ENCODE results near the gene RIPK3.

Gene RIPK3

DNA sequence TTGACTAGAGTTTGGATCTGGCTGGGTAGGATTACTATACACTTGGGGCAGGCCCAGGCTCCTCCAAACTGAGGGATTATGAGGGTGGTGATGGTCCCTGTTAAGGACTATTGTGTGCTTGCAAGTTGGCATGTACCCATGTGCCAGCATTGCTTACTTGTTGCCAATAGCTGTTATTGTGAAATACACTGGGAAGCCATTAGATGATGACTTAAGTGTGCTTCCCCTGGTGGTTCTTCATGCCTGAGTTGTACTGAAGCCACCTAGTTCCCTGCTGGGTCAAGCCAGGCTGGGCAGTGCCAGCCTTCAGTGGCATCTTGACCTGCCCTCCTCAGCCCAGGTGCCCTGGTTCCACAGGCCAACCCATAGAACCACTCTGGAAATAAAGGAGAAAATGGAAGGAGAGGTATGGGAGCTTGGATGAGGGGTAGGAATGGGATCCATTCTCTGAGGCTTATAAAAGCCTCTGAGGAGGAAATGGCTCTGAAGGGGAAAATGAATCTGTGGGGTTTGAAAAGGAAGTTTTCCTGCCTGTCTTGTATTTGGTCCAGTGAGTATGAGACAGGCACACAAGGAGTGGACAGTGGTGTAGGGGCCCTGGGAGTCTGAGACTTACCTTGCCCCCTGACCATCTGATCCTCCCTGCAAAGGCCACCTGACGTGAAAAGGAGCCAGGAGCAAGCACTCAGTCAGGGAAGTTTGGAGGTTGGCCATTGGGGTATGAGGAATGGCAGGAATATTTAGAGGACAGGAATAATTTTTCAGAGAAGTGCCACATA, 27.8 kb downstream of the RIPK3 start:
- in situ Hi-C loops (cut with HindIII; ENCODE audit: low pct_ligation_motif_present, low pct_unique_long_range_greater_than_20kb, low sequenced_read_pairs), result no loop called here
- DNase-seq, result no peak

DNA sequence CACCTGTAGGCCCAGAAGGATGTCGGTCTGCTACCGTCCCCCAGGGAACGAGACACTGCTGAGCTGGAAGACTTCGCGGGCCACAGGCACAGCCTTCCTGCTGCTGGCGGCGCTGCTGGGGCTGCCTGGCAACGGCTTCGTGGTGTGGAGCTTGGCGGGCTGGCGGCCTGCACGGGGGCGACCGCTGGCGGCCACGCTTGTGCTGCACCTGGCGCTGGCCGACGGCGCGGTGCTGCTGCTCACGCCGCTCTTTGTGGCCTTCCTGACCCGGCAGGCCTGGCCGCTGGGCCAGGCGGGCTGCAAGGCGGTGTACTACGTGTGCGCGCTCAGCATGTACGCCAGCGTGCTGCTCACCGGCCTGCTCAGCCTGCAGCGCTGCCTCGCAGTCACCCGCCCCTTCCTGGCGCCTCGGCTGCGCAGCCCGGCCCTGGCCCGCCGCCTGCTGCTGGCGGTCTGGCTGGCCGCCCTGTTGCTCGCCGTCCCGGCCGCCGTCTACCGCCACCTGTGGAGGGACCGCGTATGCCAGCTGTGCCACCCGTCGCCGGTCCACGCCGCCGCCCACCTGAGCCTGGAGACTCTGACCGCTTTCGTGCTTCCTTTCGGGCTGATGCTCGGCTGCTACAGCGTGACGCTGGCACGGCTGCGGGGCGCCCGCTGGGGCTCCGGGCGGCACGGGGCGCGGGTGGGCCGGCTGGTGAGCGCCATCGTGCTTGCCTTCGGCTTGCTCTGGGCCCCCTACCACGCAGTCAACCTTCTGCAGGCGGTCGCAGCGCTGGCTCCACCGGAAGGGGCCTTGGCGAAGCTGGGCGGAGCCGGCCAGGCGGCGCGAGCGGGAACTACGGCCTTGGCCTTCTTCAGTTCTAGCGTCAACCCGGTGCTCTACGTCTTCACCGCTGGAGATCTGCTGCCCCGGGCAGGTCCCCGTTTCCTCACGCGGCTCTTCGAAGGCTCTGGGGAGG, 28.9 kb downstream of the RIPK3 start, which contains the start of gene LTB4R:
Gene LTB4R (plus strand): TSS at position 857 of the 959 bp plus-strand sequence. CDS start 4,150 bp downstream, outside the sequence.
- DNase-seq, result peak; percentile 60
- in situ Hi-C loops (cut with HindIII; ENCODE audit: low pct_ligation_motif_present, low pct_unique_long_range_greater_than_20kb, low sequenced_read_pairs), result no loop called here

DNA sequence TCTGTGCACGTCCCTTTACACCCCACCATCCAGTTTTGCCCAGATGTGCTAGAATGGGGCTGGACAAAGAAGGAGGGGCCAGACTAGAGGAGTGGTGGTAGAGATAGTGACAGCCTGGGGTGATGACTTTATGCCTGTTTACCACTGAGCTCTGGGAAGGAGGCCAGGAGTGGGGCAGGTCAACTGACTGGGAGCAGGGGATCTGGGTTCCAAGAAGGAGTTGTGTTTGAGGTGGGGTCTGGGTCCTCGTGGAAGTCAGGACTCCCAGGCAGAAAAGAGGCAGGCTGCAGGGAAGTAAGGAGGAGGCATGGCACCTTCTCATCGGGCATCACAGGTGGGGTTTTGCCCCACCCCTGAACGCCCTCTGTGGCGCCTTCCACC, 29.5 kb downstream of the RIPK3 start:
- DNase-seq, result no peak
- in situ Hi-C loops (cut with HindIII; ENCODE audit: low pct_ligation_motif_present, low pct_unique_long_range_greater_than_20kb, low sequenced_read_pairs), result no loop called here

DNA sequence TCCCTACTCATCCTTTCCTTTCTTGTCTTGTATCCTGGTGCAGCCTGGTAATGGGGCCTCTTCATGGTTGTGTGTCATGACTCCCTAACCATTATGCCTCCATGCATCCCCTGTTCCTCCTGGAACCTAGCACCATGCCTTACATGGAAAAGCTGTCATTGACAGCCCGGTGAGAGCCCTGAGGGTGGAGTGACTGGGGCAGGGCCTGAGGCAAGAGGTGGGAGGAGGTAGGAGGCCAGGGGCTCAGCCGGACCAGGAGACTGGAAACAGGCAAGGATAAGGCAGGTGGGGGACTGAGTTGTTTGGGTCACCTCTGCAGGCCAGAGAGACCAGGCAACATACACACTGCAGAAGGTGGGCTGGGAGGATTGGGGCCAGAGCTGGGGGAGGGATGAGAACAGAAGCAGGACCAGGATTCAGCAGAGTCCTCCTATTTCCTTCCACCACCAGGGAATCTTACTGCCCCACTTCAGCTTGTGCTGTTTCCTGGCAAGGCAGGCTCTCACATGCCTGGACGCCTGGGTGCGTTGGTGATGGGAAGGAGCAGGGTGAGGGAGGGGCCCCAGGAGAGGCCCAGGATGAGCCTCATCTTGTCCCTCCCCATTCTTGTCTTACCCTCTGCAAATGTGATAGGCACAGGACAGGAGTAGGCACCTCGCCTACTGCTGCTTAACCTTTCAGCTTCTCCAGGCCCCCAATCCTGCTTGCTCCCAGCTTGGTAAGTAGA, 30.1 kb downstream of the RIPK3 start, which contains the start of gene LTB4R2:
Gene LTB4R2 (plus strand): TSS at position 603 of the 727 bp plus-strand sequence. CDS start 525 bp downstream, outside the sequence.
- in situ Hi-C loops (cut with HindIII; ENCODE audit: low pct_ligation_motif_present, low pct_unique_long_range_greater_than_20kb, low sequenced_read_pairs), result no loop called here
- no peak for DNase-seq

DNA sequence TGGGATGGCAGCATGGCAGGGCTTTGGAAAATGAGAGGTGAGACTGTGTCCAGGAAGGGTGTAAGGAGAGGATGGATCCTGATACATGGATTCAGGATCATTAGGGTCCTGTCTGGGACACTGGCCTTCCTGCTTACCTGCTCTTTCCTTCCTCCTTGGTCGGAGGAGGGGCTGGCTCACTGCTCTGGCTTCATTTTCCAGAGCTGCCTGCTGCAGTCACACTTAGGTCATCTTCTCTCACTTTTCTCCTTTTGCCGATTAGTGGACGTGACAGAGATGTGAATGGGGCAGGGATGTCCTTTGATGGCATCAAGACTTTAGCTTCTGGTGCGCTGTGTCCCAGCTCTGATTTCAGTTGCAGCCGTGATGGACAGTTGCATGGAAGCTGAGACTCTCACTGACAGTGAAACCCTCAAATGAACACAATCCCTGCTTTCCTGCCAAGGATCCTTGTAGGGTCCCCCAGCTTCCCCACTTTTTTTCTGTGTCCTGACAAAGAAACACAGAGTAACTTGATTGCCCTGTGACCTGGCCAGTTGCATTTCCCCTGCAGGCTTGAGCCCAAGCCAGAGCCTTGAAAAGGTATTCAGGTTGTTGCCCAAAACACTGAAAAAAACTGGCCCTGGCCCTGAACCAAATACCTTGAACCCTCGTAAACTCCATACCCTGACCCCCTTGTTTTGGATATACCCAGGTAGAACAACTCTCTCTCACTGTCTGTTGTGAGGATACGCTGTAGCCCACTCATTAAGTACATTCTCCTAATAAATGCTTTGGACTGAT, 31.3 kb downstream of the RIPK3 start:
- no peak for DNase-seq
- in situ Hi-C loops (cut with HindIII; ENCODE audit: low pct_ligation_motif_present, low pct_unique_long_range_greater_than_20kb, low sequenced_read_pairs), result no loop called here

DNA sequence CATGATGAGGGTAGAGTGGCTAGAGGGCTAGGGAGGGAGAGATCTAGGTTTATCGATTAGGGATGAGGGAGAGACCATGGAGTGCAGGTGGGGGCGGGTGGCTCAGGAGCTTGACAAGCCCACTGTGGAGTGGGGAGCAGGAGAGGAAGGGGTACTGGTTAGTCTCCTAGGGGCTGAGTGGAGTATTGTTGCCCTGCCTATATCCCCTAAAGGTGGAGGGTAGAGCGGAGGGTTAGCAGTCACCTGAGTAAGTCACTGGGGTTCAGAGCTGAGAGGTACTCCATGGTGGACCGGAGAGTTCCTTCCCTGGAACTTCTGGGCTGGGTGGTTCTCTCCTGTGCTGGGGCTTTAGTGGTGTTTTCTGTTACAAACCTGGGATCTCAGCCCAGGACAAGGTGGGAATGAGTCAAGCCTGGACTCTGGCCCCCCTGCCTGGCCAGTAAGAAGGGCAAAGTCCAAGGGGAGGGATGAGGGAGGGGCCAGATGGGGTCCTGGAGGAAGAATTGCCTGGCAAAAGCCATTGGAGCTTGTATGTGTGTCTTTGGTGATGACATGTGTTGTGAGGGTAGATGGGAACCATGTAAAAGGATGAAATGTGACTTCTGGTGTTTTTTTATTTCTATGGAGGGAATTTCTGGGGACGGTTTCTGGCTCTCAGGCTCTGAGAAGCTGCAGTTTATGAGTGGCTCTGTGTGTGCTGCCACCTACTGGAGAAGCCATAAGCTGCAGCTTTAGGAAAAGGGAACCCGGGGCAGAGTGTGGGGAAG, 32.0 kb downstream of the RIPK3 start, which contains the start of gene CIDEB:
Gene CIDEB (minus strand): TSS at position 403 of the 767 bp plus-strand sequence. CDS start 119 bp downstream, at position 284.
- in situ Hi-C loops (cut with HindIII; ENCODE audit: low pct_ligation_motif_present, low pct_unique_long_range_greater_than_20kb, low sequenced_read_pairs), result no loop called here
- peak; percentile 76 for DNase-seq

DNA sequence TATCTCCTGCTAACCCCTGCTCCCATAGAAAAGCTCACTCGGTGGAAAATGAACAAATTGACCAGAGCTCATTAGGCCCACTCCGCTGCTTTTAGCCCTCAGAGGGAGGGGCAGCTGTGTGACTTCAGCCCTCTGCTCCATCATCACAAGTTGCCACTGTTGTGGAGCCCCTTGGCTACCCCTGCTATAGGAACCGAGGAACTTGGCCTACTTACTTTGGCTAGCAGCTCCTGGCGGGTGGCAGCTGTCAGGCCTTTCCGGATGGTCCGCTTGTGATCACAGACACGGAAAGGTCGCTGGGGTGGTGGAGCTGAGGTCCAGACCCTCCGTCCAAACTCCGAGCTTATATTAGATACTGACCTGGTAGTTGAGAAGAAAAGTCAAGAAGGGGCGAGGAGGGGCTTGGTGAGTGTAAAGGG, 32.6 kb downstream of the RIPK3 start:
- in situ Hi-C loops (cut with HindIII; ENCODE audit: low pct_ligation_motif_present, low pct_unique_long_range_greater_than_20kb, low sequenced_read_pairs), result no loop called here
- no peak for DNase-seq

DNA sequence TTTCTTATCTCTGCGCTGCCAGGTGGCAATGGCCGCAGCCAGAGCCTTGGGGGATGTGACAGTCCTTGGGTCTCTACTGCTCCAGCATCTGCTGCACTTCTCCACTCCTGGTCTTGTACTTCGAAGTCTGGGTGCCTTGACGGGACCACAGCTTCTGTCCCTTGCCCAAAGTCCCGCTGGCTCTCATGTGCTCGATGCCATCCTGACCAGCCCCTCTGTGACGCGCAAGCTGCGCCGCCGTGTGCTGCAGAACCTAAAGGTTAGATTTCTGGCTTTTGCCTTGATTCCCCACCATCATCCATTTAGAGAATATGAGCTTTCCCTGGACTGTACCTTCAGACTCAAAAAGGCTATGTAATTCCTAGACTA, 35.8 kb downstream of the RIPK3 start:
- in situ Hi-C loops (cut with HindIII; ENCODE audit: low pct_ligation_motif_present, low pct_unique_long_range_greater_than_20kb, low sequenced_read_pairs), result no loop called here
- DNase-seq, result no peak

DNA sequence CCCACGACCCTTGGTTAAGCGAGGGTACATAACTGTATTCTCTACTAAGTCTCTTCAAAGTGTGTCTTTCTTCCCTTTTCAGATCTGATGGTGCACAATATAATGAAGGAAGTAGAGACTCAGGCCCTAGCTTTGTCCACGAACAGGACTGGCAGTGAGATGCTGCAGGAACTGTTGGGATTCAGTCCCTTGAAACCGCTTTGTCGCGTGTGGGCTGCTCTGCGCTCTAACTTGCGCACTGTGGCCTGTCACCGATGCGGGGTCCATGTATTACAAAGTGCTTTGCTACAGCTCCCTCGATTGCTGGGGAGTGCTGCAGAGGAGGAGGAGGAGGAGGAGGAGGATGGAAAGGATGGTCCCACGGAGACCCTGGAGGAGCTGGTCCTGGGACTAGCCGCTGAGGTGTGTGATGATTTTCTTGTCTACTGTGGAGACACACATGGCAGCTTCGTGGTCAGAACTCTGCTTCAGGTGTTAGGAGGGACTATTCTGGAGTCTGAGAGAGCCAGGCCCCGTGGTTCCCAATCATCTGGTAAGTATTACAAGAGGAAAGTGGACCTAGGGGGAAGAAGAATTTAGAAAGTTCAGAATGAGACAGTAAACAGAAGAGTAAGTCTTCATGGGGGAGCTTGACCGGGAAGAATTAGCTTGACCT, 39.3 kb downstream of the RIPK3 start:
- in situ Hi-C loops (cut with HindIII; ENCODE audit: low pct_ligation_motif_present, low pct_unique_long_range_greater_than_20kb, low sequenced_read_pairs), result no loop called here
- no peak for DNase-seq

DNA sequence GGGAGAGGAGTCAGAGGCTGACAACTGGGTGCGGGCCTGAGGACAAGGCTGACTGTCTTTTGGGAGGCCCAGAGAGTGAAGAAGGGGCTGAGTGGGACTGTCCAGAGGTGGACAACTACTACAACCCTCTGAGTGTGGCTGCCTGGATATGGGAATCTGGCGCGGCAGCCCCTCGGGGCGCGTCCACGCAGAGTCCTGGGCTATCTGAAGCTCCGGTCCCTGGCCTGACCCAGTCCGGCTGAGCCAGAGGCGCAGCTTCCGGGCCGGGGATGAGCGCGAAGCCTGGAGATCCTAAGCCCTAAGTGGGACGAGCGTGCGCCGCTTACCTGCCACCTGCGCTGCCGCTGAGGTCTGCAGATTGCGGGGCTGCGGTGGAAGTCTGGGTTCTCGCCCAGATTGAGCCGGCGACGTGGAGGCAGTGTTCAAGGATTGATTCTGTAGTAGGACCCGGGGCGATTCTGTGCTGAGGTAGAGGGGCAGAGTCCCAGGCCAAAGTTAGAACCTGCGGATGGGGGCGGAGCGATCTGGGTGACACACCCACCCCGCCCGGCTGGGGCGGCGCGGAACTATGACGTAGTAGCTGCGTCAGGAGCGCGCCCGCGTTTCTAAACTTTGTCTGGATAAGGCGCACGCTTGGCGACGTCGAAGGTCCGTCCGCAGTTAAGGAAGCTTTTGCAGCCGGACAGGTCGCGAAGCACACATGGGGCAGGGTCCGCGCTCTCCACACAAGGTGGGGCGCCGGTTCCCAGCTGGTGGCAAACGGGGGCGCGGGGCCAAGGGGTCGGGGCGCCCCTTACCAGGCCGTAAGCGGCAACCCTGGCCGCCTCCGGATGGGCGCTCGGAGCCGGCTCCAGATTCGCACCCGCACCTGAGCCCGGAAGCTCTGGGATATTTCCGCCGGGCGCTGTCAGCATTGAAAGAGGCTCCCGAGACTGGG, 40.3 kb downstream of the RIPK3 start, which contains the start of the genes DHRS1 and NOP9:
Gene DHRS1 (minus strand): TSS at position 526 of the 937 bp plus-strand sequence. CDS start 674 bp downstream, outside the sequence.
Gene NOP9 (plus strand): TSS at position 596 of the 937 bp plus-strand sequence. CDS start 105 bp downstream, at position 701.
- in situ Hi-C loops (cut with HindIII; ENCODE audit: low pct_ligation_motif_present, low pct_unique_long_range_greater_than_20kb, low sequenced_read_pairs), result no loop called here
- peak; percentile 87 for DNase-seq

DNA sequence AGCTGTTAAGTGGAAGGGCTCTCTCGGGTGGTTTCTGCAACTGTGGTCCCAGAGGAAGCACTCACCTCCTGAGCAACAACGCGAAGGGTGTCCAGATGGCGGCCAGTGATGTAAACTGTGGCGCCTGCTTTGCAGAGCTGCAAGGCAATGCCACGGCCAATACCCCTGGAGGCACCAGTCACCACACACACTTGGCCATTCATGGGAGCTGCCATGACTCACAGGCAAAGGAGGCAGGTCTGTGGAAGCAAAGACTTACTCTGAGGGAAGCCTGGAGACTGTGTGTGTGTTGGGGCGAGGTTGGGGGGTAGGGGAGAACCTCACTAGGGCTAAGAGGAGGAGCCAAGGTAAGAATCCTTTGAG, 40.9 kb downstream of the RIPK3 start:
- DNase-seq, result peak; percentile 87
- in situ Hi-C loops (cut with HindIII; ENCODE audit: low pct_ligation_motif_present, low pct_unique_long_range_greater_than_20kb, low sequenced_read_pairs), result no loop called here

DNA sequence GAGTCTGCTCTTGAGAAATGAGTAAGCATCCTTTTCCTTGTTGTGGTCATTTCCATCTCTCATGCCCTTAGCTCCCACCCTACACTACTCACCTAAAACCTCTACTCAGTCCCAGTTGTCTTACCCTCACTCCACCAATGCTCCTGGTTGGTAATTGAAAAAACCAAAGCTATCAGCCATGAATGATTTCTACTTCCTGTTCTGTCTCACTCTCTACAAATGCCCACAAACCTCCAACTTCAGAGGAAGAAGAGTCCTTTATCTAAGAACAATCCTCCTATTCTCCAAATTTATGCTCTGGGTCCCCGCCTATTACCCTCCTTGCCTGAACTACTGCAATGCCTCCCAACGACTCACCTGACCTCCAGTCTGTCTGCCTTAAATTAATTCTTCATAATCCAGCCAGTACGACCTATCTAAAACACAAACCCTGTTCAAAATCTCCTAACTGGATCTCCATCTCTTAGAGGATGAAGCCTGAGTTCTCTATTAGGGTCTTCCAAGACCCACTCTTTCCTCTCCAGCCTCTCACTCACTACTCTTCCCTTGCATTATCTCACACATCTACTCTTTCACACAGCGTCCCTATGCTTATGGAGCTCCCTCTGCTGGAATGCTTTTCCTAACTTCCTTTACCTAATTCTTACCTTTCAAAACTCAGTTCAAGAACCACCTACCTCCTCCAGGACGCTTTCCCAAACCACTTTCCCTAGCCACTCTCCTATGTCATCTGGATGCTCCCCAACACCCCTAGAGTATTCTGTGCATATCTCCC, 42.4 kb downstream of the RIPK3 start:
- DNase-seq, result peak; percentile 67
- in situ Hi-C loops (cut with HindIII; ENCODE audit: low pct_ligation_motif_present, low pct_unique_long_range_greater_than_20kb, low sequenced_read_pairs), result no loop called here

DNA sequence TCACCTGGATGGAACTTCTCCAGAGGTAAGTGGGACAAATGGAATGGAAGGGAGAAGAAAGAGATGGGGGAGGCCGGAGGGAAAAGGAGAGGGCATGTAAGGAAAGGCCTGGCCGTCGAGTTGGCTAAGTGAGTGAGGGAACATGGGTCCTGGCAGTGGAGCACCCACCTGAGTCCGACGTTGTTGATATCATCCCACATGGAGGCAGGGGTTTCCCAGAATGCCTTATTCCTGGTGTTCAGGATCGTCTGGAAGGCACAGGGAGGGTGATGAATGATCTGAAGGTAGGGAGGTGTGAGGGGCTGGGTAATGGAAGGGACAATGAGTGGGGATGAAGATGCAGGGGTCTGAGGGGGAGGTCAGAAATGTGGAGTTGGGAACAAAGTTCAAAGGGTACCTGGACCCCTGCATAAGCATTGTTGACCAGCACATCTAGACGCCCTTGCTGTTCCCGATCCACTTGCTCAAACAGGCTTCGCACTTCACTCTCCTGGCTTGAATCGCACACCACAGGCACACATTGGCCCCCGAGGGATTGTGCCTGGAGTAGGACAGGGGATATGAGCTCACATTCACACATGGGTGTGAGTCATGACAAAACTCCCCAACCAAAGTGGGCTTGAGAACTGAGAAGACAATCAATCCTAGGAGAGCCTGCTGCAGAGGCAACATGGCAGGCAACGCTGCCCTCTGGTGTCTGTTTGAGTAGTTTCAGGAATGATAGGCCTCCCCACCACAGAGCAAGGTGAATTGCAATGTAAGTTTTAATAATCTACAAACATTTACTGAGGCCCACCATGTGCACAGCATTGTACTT, 43.2 kb downstream of the RIPK3 start:
- DNase-seq, result peak; percentile 75
- in situ Hi-C loops (cut with HindIII; ENCODE audit: low pct_ligation_motif_present, low pct_unique_long_range_greater_than_20kb, low sequenced_read_pairs), result no loop called here

DNA sequence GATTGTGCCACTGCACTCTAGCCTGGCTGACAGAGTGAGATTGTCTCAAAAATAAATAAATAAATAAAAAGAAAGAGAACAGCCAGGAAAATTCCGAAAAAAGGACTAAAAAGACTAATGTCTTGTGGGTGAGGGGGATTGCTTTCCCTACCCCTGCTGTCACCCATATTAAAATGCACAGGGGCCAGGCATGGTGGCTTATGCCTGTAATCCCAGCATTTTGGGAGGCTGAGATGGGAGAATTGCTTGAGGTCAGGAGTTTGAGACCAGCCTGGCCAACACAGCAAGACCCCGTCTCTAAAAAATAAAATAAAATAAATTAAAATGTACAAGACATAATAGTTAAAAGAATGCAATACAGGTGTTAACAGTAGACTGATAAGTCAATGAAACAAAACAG, 46.3 kb downstream of the RIPK3 start:
- in situ Hi-C loops (cut with HindIII; ENCODE audit: low pct_ligation_motif_present, low pct_unique_long_range_greater_than_20kb, low sequenced_read_pairs), result no loop called here
- no peak for DNase-seq

All from ACHN (cell line).